ENCODE measurements around the gene OCA2.

OCA2 gene

DNA sequence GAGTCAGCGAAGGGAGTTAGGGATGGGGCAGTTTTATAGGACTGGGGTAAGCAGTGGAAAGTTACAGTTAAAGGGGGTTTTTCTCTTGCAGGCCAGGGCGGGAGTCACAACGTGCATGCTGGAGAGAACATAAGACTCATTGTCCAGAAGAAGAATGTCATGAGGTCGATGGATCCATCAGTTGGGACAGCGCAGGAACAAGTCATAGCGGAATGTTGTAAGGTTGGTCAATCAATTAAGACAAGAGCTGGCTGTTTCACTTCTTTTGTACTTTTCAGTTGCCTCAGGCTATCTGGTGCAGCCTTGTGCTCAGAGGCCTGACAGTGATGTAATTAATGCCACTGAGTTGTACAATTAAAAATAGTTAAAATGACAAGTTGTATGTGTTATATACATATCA is 165.6 kb downstream of the OCA2 start:
- no peak for DNase-seq

DNA sequence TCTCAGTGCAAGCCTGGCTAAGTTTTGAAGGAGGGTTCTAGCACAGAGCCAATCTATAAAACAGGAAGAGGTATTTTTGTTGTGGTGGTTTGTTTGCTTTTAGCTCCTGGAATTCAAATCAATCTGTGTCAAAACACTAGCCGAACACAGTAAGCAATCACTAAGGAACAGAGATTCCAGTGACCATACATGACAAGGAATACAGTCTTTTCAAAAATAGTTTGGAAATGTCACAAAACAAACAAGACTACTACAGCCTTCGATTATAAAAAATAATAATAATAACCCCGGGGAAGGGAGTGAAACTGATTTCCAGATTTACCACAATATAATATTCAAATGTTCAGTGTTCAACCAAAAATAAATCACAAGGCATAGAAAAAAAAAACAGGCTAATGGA is 166.5 kb downstream of the OCA2 start:
- DNase-seq, result no peak

DNA sequence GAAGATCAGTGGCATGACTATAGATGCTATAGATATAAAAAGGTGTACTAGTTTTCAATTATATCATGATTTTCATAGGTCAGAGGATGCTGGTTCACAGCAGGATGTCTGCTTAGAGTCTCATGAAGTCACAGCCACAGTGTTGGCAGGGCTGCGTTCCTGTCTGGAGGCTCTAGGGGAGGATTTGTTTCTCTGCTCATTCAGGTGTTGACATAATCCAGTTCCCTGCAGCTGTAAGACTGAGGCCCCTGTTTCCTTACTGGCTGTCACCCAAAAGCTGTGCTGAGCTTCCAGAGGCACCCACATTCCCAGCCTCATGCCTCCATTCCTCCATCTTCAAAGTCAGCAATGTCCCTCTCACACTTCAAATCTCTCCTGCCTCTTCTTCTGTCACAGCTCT is 170.7 kb downstream of the OCA2 start:
- DNase-seq, result no peak

DNA sequence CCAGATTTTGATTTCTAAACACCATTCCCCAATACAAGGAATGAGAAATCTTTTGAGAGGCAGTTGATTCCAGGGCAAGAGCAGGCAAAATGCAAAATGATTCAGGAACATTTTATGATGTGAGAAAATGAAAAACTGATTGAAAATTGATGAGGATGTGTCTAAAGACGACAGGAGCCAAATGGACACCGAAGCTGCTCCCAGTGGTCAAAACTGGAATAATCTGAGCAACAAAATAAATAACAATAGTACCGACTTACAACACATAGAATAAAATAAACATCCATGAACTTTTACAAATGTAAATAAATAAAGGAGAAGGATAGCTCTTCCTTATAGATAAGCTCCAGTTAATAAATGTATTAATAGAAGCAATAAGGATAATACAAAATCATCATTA is 186.8 kb downstream of the OCA2 start:
- DNase-seq, result no peak

DNA sequence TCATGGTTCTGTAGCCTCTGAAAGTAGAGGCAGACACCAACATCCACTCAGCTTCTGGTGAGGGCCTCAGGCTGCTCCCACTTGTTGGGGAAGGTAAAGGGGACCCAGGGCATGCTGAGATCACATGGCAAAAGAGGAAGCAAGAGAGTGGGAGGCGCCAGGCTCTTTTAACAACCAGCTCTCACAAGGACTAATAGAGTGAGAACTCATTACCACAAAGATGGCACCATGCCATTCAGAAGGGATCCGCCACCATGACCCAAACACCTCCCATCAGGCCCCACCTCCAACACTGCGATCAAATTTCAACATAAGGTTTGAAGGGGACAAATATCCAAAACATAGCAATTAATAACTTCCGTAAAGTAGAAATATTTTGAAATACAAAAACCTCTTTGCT is 192.3 kb downstream of the OCA2 start:
- DNase-seq, result no peak

DNA sequence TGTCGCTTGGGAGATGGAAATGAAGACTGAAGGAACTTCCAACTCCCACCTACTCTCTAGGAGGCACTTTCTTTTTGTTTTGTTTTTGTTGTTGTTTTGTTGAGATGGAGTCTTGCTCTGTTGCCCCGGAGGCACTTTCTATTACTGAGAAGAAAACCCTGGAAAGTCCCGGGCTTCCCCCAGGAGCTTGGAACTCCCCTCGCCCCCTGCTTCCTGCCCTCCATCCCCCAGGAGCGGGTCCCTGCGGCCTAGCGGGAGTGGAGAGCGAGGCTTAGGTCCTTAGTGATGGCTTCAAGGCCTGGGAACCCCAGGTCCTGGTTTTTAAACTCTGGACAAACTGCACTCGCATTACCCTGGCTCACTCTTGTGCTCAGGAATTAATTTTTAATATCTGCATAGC is 195.7 kb downstream of the OCA2 start:
- no peak for DNase-seq

DNA sequence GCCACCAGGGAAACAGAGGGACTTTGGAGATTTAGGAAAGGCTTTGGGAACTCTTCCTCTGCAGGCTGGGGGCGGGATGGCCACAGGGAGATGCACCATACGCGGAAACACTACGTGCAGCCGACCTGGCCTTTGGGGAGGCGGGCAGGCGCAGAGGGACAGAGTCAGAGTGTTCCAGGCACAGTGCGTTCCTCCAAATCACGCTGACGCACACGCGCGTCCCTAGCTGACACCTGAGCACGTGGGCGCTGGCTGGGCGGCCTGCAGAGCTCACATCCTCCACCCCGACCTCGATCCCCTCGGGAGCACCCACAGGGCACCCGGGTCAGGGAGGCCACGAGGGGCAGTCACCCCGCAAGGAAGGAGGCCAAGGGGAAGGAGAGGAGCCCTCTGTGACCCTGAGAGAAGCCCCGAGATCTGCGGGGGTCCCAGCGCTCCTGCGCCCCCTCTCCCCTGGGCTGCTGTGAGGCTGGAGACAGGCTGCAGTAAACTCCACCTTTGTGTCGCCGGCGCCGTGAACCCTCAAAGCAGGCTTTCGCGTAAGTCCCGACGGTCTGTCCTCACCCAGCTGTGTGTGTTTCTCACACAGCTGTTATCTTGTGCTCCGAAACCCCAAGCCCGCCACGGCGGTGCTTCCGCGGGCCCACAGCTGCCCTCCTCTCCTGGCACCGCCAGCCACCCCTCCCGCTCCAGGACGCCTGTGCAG is 196.3 kb downstream of the OCA2 start:
- no peak for DNase-seq

DNA sequence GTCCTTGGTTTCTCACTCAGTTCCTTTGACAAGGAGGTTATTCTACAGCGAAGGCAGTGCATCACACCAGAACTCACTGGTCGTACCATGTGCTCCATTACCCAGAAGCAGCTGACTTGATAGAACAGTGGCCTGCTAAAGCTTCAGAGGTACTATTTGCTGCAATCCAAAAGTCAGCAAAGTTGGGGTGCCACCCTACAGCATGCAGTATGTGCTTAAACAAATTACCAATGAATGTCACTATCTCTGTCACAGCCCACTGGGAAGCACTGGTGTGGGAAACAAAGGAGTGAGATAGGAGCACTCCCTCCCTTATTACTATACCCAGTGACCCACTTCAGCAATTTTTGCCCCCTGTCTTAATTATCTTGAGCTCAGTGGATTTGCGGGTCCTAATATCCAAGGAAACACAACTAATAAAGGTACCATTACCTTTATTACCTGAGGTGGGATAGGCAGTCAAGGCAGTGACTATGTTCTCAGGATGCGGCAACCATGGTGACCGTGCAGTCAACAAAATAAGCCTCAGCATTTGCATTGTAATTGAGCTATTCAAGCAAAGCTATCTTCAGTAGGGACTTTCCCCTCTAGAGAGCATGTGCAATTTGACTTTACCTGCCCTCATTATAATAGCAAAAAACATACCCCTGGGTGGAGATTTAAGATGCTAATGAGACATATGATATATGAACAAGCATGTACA is 199.4 kb downstream of the OCA2 start:
- no peak for DNase-seq

DNA sequence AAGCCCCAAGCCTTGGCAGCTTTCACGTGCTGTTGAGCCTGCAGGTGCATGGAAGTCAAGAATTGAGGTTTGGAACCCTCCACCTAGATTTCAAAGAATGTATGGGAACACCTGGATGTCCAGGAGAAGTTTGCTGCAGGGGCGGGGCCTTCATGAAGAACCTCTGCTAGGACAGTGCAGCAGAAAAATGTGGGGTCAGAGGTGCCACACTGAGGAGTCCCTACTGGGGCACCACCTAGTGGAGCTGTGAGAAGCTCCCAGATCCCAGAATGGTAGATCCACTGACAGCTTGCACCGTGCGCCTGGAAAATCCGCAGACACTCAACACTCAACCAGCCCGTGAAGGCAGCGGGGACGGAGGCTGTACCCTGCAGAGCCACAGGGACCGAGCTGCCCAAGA is 201.6 kb downstream of the OCA2 start:
- DNase-seq, result no peak

DNA sequence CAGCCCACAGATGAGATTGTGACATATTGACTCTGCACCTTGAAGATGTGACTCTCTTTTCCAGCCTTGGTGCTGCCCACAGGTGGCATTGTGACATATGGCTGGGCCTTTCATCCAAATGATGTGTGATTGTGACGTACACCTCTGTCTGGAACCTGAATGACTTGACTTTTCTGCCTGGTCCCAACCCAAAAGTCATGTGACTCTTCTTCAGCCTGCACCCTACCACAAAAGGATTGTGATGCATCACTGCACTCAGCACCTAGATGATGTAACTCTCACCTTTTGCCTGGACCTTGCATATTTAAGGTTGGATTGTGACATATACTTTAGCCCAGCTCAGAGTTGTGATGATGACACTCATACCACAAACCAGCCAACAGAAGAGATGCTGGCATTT is 204.5 kb downstream of the OCA2 start:
- no peak for DNase-seq

DNA sequence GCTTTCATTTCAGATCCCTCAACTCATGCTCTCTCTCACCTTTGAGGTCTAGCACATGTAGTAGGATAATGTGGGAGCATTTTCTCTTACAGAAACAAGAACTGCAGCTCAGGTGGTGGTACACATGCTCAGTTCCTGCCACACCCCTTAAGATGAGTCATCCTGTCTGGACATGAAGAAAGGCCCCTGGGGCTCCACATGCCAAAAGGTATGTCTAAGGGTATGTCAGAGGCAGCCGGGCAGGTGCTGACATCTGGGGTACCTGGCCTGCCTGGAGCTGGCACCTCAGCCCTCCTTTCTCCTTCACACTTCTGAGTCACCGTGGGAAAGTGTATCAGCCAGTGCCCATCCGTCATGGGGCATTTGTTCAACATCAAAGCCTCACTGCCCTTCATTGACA is 209.9 kb downstream of the OCA2 start:
- no peak for DNase-seq

DNA sequence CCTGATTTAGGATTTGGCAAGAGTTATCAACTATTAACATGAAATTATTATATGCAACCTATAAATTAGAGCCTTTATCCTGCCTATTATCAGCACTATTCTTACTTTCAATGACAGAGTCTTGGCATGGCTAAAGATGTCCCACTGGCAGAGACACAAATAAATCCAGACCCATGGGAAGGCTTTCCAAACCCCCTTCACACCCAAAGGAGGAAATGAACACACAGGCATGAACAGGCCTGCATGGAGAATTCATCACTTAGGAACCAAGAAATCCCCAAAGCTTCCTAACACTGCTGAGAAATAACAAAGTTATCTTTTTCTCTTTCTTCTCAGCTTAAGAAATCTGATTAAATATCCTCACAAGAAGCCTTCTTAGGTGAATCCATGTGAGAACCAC is 213.9 kb downstream of the OCA2 start:
- DNase-seq, result no peak

DNA sequence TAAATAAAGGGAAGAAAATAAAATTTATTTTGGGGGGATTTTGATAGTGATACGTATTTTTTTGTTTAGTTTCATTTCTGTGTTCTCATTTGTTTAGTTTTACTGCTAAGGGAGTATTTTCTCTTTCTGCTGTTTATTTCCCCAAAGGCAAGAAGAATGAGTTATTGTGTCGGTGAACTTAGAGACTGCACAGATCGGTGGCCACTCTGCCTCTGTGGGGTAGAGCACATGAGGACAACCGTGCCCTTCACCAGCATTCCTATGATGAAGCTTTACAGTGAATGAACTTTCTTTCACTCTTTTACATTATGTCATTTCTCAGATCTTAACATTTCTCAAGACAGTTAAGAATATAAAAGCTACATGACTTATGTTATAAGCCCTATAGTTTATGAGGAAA is 214.4 kb downstream of the OCA2 start:
- DNase-seq, result no peak

DNA sequence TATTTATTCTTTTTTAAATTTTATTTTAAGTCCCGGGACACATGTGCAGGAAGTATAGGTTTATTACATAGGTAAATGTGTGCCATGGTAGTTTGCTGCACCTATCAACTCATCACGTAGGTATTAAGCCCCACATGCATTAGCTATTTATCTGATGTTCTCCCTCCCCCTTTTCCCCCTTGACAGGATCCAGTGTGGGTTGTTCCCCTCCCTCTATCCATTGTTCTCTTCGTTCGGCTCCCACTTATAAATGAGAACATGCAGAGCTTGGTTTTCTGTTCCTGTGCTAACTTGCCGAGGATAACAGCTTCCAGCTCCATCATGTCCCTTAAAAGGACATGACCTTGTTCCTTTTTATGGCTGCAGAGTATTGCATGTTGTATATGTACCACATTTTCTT is 220.3 kb downstream of the OCA2 start:
- DNase-seq, result no peak

DNA sequence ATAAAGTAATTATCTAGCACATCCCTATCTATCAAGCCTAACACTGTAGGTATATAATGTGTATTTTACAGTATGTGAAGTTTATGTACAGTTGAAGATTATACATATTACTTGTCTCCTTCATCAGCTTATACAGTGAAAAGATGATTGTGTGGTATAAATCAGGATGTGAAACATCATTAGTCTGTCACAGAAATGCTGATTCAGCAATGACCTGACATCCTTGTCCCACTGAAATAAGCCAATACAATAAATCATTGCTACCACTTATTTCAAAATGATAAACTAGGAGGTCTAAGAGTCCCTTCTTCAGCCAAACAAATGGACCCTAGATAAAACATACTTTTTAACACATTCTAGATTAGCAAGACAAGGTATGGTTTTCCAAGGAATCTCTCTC is 225.3 kb downstream of the OCA2 start:
- no peak for DNase-seq

DNA sequence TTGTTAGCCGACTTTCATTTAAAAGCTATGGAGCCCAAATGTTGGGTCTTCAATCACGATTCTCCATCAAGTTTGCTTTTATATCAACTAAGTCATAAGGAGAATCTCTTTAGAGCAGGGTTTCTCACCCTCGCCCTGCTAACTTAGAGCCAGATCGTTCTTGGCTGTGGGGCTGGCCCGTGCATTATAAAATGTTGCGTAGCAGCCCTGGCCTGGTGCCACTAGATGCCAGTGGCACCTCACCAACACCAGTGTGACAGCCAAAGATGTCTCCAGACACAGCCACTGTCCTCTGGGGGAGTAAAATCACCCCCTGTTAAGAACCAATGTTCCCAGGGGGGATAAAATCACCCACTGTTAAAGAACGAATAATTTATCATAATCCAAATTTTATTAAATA is 226.1 kb downstream of the OCA2 start:
- no peak for DNase-seq

DNA sequence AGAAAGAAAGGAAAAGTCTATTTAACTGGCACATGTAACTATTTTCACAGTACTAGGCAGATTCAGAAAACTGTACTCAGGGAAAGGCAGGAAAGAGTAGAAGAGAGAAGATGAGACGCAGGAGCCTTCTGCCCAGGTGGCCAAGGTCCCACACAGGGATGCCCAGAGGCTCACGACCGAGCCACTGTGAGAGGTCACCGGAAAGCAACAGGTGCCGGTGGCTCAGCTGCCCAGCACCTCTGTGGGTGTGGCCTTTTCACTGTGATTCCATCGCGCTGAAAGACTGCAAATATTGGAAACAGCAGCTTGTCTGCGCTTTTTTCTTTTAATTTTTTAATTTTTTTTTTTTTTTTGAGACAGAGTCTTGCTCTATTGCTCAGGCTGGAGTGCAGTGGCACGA is 226.8 kb downstream of the OCA2 start:
- no peak for DNase-seq

DNA sequence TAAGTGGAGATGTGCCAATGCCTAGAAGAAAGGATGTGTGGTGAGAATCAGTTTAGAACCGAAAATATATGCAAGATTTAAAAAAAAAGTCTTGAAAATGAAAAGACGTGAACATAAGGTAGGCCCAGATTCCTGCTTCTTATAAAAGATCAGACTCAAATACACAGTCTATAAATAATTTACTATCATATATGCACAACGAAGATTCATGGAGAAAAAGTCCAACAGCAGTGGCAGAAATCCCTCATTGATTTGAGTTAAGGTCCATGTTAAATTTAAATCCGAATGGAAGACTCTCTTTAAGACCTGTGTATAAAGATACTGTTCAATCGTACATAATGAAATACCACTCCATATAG is 227.2 kb downstream of the OCA2 start:
- DNase-seq, result no peak

DNA sequence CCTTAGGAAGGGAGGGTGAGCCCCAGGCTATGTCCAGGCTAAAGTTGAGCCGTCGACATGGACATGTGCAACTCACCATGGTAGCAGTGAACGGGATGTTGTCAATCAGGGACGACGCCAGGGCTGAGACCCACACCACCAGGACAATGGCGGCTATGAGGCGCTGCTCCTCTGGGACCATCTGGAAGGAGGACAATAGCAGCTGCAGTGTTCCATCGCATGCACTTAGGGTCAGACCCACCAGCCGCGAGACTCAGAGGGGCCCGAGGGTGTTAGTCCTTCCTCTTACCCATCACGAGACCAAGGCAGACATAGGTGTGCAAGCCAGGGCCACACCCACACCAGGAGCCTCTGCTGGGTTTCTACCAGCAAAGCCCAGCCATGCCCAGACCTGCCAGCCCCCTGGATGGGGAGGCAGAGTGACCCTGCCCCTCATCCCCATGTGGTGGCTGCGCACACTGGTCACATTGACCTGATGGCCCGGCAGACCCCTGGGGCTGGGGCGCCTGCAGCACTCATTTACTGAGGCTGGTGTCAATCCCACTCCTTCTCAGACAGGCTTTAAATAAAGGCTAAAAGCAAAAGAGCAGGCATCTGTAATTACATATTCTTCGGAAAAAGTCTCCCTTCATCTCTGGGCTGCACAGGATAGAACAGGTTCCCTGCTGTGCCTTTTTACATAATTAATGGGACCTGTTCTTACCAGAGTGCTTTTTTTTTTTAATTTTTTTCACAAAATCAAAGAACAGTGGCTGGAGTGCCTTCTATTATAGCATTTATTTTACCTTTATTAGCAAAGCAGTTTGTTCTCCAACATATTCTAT is 227.8 kb downstream of the OCA2 start:
- no peak for DNase-seq

DNA sequence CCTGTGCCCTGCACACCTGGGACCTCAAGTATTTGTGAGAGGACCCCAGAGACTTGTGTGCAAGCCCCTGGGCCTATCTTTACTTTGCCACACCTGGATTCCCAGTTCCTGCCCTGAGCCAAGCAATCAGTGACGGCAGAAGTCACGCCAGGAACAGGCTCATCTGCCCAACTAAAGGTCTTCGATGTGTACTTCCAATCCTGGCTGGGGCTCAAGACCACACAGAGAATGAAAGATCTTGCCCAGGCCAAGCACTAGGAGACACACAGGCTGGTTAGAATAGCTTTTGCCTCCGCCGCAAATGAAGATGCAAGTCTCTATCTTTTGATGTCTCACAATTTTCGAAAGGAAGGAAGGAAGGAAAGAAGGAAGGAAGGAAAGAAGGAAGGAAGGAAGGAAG is 228.8 kb downstream of the OCA2 start:
- no peak for DNase-seq

DNA sequence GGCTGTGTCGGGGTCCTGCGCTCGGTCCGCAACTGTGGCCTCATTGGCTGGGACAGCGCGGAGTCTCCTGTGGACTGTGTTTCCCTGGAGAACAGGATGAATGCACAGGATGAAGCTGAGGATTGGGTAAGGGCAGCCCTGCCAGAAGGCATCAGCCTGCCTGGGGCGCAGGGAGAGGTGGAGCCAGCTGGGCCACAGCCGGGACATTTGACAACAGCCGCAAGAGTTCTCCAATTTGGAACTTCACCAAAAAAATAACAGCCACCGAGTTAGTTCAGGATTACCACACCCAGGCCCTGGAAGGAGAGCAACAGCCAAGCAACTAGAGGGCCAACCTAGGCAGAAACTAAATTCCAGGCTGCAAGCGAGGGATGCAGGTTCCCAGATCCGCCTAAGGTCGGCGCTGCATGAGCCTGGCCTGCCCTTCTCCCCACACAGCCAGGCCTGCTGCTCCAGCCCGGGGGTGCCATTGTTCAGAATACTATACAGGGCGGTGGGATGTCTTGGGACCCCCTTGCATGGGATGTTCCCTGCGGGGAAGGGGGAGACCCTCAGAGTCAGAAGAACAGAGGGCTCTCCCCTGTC is 229.3 kb downstream of the OCA2 start:
- DNase-seq, result no peak

DNA sequence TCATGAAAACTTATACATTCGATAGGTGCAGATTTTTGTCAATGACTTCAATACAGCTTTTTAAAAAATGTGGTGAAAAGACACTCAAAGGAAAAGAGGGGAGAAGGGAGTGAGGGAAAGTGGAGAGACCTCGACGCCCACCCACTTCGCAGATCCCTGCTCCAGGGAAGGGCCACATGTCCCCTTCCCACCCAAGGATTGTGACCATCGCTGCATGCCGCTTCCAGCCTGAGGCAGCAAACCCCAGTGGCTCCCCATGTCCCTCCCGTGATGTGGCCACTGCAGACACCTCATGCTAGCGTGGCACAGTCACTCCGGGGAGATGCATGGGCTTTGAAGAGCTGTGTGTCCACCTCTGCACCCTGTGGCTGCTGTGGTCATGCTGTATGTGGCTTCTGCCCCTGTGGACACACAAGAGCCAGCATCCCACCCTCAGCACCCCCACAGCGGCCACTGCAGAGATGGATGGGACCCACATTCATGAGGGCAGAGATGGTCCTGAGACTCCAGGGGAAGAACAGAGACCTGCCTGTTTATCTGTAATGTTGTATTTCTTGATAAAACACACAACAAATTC is 230.2 kb downstream of the OCA2 start:
- DNase-seq, result no peak

DNA sequence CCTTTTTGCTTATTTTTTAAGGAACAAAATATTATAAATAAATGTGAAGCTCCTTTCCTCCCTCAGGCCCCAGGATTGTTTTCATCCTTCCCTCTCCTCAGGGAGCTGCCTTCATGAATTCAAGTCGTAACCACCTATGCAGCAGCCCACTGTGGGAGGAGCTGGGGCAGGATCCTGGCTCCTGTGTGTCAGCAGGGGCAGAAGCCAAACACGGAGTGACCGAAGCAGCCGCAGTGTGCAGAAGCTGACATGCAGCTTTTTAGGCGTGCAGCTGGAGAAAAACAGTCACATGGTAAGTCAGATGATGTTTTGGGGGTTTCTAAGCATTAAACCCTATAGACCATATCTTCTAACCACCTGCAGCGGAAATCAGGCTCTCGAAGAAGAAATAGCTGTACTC is 231.3 kb downstream of the OCA2 start:
- DNase-seq, result no peak
